Activated CD4-positive, alpha-beta T cell treated with anti-CD3 and anti-CD28 coated beads, Interleukin-2, amount 10 ng/mL, durations not matched to agents 7 days and 5 days (primary cell): ENCODE results near the gene ANO3. TPM values are rescaled to one million over a fixed set of nuclear protein-coding genes. Genes with fewer than 3 reads are reported as not detected.

Experiments
- CTCF ChIA-PET: fragments of 350-600 bp; sonication (Branson Sonifier 250); formaldehyde crosslinking; loops from one replicate; lab custom pipeline; 2021; ENCODE audit warnings: antibody characterized with exemption; lab: Charles Lee
- POLR2A ChIA-PET: fragments of 350-600 bp; sonication (Branson Sonifier 250); formaldehyde crosslinking; loops from one replicate; lab custom pipeline; 2021; ENCODE audit warnings: antibody characterized with exemption; lab: Charles Lee
- DNase-seq: peaks from one replicate; pipeline ENCODE4 v3.0.0-alpha.2; 2020
- H3K27ac Mint-ChIP-seq: one replicate; pipeline ENCODE4 v1.8.0; 2021; ENCODE audit warnings: mild to moderate bottlenecking, moderate library complexity, mixed read lengths
- H3K27me3 Mint-ChIP-seq: one replicate; pipeline ENCODE4 v1.8.0; 2021; ENCODE audit warnings: mixed read lengths
- H3K36me3 Mint-ChIP-seq: one replicate; pipeline ENCODE4 v1.8.0; 2021; ENCODE audit warnings: low read depth, mixed read lengths
- H3K4me1 Mint-ChIP-seq: one replicate; pipeline ENCODE4 v1.8.0; 2021; ENCODE audit warnings: mixed read lengths
- H3K4me3 Mint-ChIP-seq: one replicate; pipeline ENCODE4 v1.8.0; 2021; ENCODE audit warnings: mild to moderate bottlenecking, moderate library complexity, mixed read lengths
- H3K9me3 Mint-ChIP-seq: one replicate; pipeline ENCODE4 v1.8.0; 2021; ENCODE audit warnings: mixed read lengths
- total RNA-seq, 2 experiments: library from RNA; stranded (reverse); gene quantifications; one replicate each; pipeline ENCODE4 v1.2.3, GENCODE V29; 2021

Gene ANO3
- total RNA-seq, 2 experiments from 2014 or later = not detected

DNA sequence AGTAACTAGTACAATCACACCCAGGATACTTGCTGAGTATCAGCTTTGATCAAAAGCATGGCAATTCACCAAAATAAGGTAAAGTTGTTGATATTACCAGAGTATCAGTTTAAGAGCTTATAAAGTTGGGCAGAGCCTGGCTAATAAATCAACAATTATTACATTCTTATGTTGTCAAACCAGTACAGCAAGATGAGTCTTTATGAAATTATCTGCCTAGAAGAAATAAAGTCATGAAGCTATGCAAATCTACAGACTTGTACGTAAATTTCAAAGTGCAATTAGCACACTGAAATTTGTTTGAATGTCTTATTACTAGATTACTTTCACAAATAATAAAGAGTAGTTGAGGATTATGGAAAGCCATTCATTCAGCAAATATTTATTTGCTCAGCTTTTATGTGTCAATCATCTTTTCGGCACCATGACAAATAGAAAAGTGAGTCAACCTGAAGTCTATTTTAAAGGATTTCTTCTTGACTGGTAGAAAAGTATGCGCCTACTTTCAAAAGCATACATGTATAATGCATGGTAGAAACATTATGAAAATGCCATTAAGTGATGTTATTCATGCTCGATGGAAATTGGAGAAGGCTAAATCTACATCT is 5.0 kb upstream of the ANO3 start:
- Mint-ChIP-seq H3K4me3 (no peak overlapping the region), H3K36me3 (no peaks in the 10 kb centered on the region), H3K4me1 (no peaks in the 10 kb centered on the region), H3K9me3 (no peaks in the 10 kb centered on the region), H3K27ac (no peak overlapping the region), H3K27me3 (peaks cover 5% of the 10 kb centered on the region)
- CTCF ChIA-PET = no interaction called here
- POLR2A ChIA-PET = no interaction called here
- no peak for DNase-seq

DNA sequence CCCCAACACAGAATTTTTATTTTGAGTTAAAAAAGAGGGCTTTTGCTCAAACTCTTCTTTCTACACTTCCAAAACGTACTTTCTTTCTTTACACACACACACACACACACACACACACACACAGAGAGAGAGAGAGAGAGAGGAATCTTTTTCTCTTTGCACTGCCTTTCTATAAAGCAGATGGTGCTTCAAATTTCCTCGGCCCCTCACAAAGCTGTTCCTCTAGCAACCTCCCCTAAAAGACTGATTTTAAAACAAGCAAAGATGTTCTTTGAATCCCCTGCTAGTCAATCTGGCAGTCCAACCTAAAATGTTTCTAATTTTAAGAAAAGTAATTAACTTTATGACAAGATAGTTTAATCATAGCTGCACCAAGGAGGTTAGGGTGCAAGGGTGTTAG is 2.7 kb upstream of the ANO3 start:
- no peak overlapping the region for H3K27ac Mint-ChIP-seq
- ChIA-PET CTCF (no interaction called here), POLR2A (no interaction called here)
- no peaks in the 10 kb centered on the region for H3K4me1 Mint-ChIP-seq
- no peaks in the 10 kb centered on the region for H3K9me3 Mint-ChIP-seq
- H3K36me3 Mint-ChIP-seq = no peaks in the 10 kb centered on the region
- H3K4me3 Mint-ChIP-seq = no peak overlapping the region
- peaks cover 7% of the 10 kb centered on the region for H3K27me3 Mint-ChIP-seq
- DNase-seq = no peak

DNA sequence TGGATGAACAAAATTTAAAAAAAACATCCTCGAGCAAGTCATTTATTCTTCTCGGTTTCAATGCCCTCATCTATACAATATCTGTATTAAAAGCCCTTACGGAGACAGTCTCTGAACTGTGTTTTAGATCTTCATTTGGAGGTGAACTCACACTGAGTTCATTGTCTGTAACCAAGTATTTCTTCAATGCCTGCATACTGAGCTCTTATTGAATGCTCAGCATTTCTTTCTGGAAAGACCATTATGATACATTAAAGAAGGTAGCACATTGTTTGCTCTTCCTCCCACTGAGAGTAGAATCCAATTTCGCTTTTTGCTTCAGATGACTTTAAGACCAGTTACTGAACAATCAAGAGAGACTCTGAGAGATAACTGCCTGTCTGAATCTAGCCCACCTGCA is 1.7 kb upstream of the ANO3 start:
- Mint-ChIP-seq H3K4me1 (no peaks in the 10 kb centered on the region), H3K4me3 (no peak overlapping the region), H3K9me3 (no peaks in the 10 kb centered on the region), H3K36me3 (no peaks in the 10 kb centered on the region), H3K27me3 (peaks cover 7% of the 10 kb centered on the region), H3K27ac (no peak overlapping the region)
- no peak for DNase-seq
- ChIA-PET POLR2A (no interaction called here), CTCF (no interaction called here)

DNA sequence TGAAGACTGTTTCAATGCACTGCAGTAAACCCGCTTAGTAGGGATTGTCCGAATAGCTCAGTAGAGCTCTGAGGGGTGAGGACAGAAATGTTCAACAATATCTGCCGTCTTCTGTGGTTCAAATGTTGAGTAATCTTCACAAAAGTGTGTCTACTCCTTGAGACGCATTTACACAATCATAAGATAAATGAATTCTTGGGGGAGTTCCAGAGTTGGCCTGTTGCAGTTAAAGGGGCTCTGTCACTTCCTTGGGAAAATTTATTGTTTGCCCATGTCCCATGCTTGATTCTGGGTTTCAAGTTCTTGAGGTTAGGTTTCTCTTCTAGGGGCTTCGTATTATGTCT is 614 bp downstream of the ANO3 start:
- Mint-ChIP-seq H3K36me3 (no peaks in the 10 kb centered on the region), H3K9me3 (no peaks in the 10 kb centered on the region), H3K4me1 (no peaks in the 10 kb centered on the region), H3K27me3 (peaks cover 7% of the 10 kb centered on the region), H3K27ac (no peak overlapping the region), H3K4me3 (no peak overlapping the region)
- ChIA-PET CTCF (no interaction called here), POLR2A (no interaction called here)
- no peak for DNase-seq

DNA sequence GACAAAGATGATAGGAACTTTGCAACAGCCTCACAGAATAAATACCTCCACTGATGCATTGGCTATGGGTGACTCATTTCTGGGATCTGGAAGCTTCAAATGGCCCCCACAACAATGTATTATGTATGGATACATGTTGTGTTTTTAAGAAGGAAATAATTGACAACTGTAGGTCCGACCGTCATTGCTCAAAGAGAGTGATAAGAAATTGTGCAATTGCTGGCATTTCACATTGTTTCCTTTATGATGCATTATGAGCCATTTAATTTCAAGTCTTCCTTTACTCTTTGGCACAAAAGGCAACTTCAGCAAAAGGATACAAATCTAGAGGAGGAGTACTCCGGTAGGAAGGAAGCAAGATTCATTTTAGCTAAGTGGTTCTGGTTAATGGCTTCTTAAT is 2.0 kb downstream of the ANO3 start:
- H3K9me3 Mint-ChIP-seq = no peaks in the 10 kb centered on the region
- H3K36me3 Mint-ChIP-seq = no peaks in the 10 kb centered on the region
- H3K4me1 Mint-ChIP-seq = no peaks in the 10 kb centered on the region
- H3K27ac Mint-ChIP-seq = no peak overlapping the region
- H3K27me3 Mint-ChIP-seq = peaks cover 7% of the 10 kb centered on the region
- POLR2A ChIA-PET = no interaction called here
- H3K4me3 Mint-ChIP-seq = no peak overlapping the region
- CTCF ChIA-PET = no interaction called here
- DNase-seq = no peak

DNA sequence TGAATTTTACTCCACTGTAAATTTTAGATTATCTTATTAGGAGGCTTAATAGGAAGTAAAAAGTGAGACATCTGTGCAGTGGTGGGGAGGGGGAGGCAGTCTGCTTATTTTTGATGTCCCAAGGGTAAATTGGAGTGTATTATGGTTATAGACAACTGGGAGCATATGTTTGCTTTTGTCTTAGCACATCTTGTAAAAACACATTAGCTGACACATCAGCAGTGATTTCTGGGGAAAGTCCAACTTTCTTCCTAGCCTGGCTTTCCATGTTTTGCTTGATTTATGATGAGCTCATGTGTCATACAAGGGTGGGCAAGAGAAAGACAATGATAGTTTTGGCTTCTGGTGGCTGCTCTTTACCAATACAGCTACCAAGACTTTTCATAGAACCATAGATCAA is 4.0 kb downstream of the ANO3 start:
- Mint-ChIP-seq H3K27me3 (peaks cover 7% of the 10 kb centered on the region), H3K4me1 (no peaks in the 10 kb centered on the region), H3K36me3 (no peaks in the 10 kb centered on the region), H3K9me3 (no peaks in the 10 kb centered on the region), H3K4me3 (no peak overlapping the region), H3K27ac (no peak overlapping the region)
- ChIA-PET CTCF (no interaction called here), POLR2A (no interaction called here)
- DNase-seq = no peak

DNA sequence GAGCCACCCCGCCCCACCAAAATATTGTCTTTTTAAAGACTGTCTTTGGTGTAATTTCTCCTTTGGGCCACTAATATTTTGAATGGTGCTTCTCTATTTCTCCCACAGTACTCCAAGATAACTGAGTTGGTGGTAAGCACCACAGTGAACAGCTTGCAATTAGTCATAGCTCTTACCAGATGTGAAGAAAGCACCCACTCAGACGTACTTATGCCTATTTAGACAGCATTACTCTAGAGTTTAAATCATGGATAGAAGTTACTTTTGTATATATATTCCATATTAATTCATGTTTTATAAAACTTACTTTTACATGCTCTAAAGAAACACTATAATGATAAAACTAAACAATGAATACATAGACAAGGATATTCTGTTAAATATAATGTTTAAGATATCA is 12.7 kb downstream of the ANO3 start:
- Mint-ChIP-seq H3K27ac (no peak overlapping the region), H3K27me3 (no peaks in the 10 kb centered on the region), H3K4me3 (no peak overlapping the region), H3K4me1 (no peaks in the 10 kb centered on the region), H3K9me3 (no peaks in the 10 kb centered on the region), H3K36me3 (no peaks in the 10 kb centered on the region)
- POLR2A ChIA-PET = no interaction called here
- CTCF ChIA-PET = no interaction called here
- no peak for DNase-seq

DNA sequence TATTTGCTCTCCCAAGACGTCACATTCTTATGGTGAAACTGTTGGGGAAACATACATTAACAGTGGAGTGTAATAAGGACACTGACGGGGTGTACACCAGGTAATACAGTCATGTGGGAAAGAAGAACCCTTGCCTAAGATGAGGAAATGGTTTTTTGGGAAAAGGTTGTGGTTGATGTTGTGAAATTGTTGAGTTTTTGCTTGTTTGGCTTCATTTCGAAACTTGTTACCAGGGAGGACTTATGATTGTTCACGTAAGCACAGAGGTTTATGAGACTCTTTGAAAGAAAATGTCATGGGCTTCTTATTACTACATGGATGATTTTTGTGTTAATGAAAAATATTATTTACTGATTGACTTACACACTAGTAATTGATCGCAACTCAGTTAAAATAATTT is 16.8 kb downstream of the ANO3 start:
- H3K4me1 Mint-ChIP-seq = no peaks in the 10 kb centered on the region
- no peaks in the 10 kb centered on the region for H3K36me3 Mint-ChIP-seq
- no peaks in the 10 kb centered on the region for H3K9me3 Mint-ChIP-seq
- DNase-seq = no peak
- H3K27me3 Mint-ChIP-seq = no peaks in the 10 kb centered on the region
- H3K4me3 Mint-ChIP-seq = no peak overlapping the region
- CTCF ChIA-PET = no interaction called here
- POLR2A ChIA-PET = no interaction called here
- no peak overlapping the region for H3K27ac Mint-ChIP-seq

DNA sequence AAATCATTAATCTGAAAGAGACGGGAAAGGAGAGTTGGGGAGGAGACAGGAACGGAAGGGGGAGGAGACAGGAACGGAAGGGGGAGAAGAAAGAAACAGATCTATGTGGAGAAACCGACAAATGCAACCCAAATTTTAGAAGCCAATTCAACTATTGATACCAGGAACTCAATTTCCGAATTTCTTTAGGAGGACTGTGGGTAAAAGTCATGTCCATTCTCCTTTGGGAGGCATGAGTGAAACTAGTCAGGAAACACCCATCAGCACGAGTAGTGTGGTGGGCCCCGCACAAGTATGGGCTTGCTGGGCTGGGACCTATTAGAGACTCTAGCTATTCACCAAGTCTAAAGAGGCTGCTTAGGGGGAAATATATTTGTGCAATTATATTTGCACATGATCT is 18.1 kb downstream of the ANO3 start:
- no peak for DNase-seq
- ChIA-PET CTCF (no interaction called here), POLR2A (no interaction called here)
- Mint-ChIP-seq H3K9me3 (no peaks in the 10 kb centered on the region), H3K27me3 (no peaks in the 10 kb centered on the region), H3K27ac (no peak overlapping the region), H3K4me3 (no peak overlapping the region), H3K4me1 (no peaks in the 10 kb centered on the region), H3K36me3 (no peaks in the 10 kb centered on the region)

DNA sequence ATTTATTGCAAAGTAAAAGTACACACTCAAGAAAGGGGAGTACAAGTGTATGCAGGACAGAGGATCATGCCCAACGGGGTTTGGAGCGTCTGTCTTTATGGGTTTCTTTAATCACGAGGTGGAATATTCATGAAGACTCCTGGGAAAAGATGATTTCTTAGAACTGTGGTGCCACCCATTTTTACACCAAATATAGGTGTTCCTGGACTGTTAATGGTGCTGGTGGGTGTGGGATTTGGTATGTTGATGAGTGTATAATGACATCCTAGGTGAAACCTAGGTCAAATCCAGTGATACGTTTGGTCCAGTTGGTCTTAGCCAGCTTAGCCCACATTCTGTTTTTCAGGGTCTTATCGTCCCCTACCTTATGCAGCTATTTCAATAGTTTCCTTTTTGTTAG is 21.1 kb downstream of the ANO3 start:
- Mint-ChIP-seq H3K9me3 (no peaks in the 10 kb centered on the region), H3K36me3 (no peaks in the 10 kb centered on the region), H3K27me3 (no peaks in the 10 kb centered on the region), H3K4me3 (no peak overlapping the region), H3K4me1 (no peaks in the 10 kb centered on the region), H3K27ac (no peak overlapping the region)
- no peak for DNase-seq
- POLR2A ChIA-PET = no interaction called here
- CTCF ChIA-PET = no interaction called here

DNA sequence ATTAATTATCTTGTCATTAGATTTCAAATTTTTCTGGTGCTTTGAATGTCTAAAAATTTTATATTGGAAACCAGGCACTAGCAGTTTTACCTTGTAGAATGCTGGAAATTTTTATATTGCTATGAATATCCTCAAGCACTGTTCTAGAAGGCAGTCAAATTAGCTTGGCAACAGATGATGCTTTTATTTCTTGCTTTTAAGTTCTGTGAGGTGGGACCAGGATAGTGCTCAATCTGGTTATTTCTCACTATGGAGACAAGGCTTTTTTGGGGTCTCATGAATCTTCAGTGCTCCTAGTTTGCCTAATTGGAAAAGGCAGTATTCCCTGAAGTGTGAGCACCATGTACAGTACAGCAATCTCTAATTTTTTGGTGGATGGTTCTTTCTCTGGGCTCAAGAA is 27.1 kb downstream of the ANO3 start:
- no peak overlapping the region for H3K4me3 Mint-ChIP-seq
- DNase-seq = no peak
- no peaks in the 10 kb centered on the region for H3K36me3 Mint-ChIP-seq
- ChIA-PET POLR2A (no interaction called here), CTCF (no interaction called here)
- H3K27ac Mint-ChIP-seq = no peak overlapping the region
- H3K9me3 Mint-ChIP-seq = no peaks in the 10 kb centered on the region
- no peaks in the 10 kb centered on the region for H3K4me1 Mint-ChIP-seq
- H3K27me3 Mint-ChIP-seq = no peaks in the 10 kb centered on the region

DNA sequence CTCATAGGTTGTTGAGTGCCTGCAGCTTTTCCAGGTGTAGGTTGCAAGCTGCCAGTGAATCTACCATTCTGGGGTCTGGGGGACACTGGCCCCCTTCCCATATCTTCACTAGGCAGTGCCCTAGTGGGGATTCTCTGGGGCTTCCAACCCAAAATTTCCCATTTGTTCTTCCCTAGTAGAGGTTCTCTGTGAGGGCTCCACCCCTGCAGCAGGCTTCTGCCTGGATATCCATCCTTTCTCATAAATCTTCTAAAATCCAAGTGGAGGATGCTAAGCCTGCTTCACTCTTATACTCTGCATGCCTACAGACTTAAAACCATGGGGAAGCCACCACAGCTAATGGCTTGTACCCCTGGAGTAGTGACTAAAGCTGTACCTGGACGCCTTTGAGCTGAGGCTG is 33.4 kb downstream of the ANO3 start:
- CTCF ChIA-PET = no interaction called here
- H3K27ac Mint-ChIP-seq = no peak overlapping the region
- H3K4me3 Mint-ChIP-seq = no peak overlapping the region
- DNase-seq = no peak
- H3K36me3 Mint-ChIP-seq = no peaks in the 10 kb centered on the region
- no peaks in the 10 kb centered on the region for H3K4me1 Mint-ChIP-seq
- peaks cover 7% of the 10 kb centered on the region for H3K9me3 Mint-ChIP-seq
- POLR2A ChIA-PET = no interaction called here
- H3K27me3 Mint-ChIP-seq = no peaks in the 10 kb centered on the region

DNA sequence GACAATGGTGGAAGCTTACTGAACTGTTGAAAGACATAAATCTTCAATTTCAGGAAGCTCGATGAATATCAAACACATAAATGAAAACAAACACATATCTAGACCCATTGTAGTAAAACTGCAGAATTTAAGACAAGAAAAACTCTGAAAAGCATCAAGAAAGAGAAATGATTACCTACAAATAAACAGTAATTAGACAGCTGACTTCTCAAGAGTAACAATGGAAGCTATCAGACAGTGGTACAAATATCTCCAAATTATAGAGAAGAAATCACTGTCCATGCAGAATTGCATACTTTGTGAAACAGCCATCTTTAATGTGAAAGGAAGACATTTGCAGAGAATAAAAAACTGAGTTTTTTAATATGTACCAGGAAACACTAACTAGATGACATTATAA is 45.7 kb downstream of the ANO3 start:
- Mint-ChIP-seq H3K27me3 (no peaks in the 10 kb centered on the region), H3K36me3 (no peaks in the 10 kb centered on the region), H3K9me3 (peaks cover 20% of the 10 kb centered on the region), H3K4me3 (no peak overlapping the region), H3K27ac (no peak overlapping the region), H3K4me1 (no peaks in the 10 kb centered on the region)
- DNase-seq = no peak
- ChIA-PET POLR2A (no interaction called here), CTCF (no interaction called here)

DNA sequence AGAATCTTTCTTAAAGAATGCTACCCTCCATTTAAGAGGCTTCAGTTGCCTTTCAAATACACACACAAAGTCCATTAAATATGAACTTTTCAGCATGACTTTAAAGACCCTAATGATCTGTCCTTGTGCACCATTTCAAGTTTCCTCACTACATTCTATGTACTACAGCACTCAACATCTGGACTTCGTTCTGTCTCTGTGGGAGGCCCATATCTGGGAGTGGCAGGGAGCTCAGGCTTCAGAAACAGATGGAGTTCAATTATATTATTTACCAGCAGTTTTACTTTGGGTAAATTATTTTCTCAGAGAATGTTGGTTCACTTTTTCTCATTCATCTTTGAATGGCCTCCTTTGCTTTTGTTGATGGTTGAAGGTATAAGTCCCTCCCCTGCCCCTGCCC is 67.4 kb downstream of the ANO3 start:
- no peak for DNase-seq
- POLR2A ChIA-PET = no interaction called here
- H3K36me3 Mint-ChIP-seq = no peaks in the 10 kb centered on the region
- H3K27me3 Mint-ChIP-seq = no peaks in the 10 kb centered on the region
- no peak overlapping the region for H3K4me3 Mint-ChIP-seq
- CTCF ChIA-PET = no interaction called here
- peaks cover 2% of the 10 kb centered on the region for H3K9me3 Mint-ChIP-seq
- no peak overlapping the region for H3K27ac Mint-ChIP-seq
- no peaks in the 10 kb centered on the region for H3K4me1 Mint-ChIP-seq
